Fibroblast of gingiva (primary cell): ENCODE results near the gene SLC39A12.

ENCODE experiments used
- DNase-seq: peaks from one replicate; pipeline ENCODE4 v3.0.0-alpha.2; 2011; ENCODE audit warnings: low read depth

The SLC39A12 gene

GRCh38 chr10:17963431-17963830 is 11.7 kb downstream of the SLC39A12 start:
- DNase-seq, result no peak

GRCh38 chr10:17965649-17966235 is 14.0 kb downstream of the SLC39A12 start:
- DNase-seq, result no peak

GRCh38 chr10:17974505-17974904 is 22.8 kb downstream of the SLC39A12 start:
- DNase-seq, result no peak

- no peak for DNase-seq
These were observed 29.3 kb downstream of the SLC39A12 start for GRCh38 chr10:17980846-17981565.

- peak; percentile 84 for DNase-seq
These were observed 30.2 kb downstream of the SLC39A12 start for GRCh38 chr10:17981766-17982380.

- DNase-seq, result peak; percentile 50
These were observed 32.3 kb downstream of the SLC39A12 start for GRCh38 chr10:17984056-17984455.

- no peak for DNase-seq
These were observed 32.8 kb downstream of the SLC39A12 start for GRCh38 chr10:17984563-17984962.

- peak; percentile 54 for DNase-seq
These were observed 38.4 kb downstream of the SLC39A12 start for GRCh38 chr10:17989908-17990767.

GRCh38 chr10:17992266-17992665 is 40.5 kb downstream of the SLC39A12 start:
- DNase-seq, result no peak

GRCh38 chr10:17993361-17993760 is 41.6 kb downstream of the SLC39A12 start:
- DNase-seq, result peak; percentile 11

GRCh38 chr10:18000601-18001000 is 48.9 kb downstream of the SLC39A12 start:
- DNase-seq, result no peak

GRCh38 chr10:18005445-18005780 is 53.7 kb downstream of the SLC39A12 start:
- DNase-seq, result no peak

- DNase-seq, result peak; percentile 80
These were observed 54.2 kb downstream of the SLC39A12 start for GRCh38 chr10:18005781-18006456.

GRCh38 chr10:18008986-18009385 is 57.3 kb downstream of the SLC39A12 start:
- DNase-seq, result peak; percentile 44

GRCh38 chr10:18010050-18010449 is 58.3 kb downstream of the SLC39A12 start:
- DNase-seq, result peak; percentile 52

GRCh38 chr10:18020523-18020922 is 68.8 kb downstream of the SLC39A12 start:
- no peak for DNase-seq

- DNase-seq, result no peak
These were observed 70.2 kb downstream of the SLC39A12 start for GRCh38 chr10:18021725-18022480.

GRCh38 chr10:18043148-18044006 is 91.7 kb downstream of the SLC39A12 start:
- no peak for DNase-seq

GRCh38 chr10:18044976-18045720 is 93.4 kb downstream of the SLC39A12 start:
- peak; percentile 78 for DNase-seq
